PC-3 (cell line): Measurements from ENCODE around the gene DUSP22. TPM values are rescaled to one million over a fixed set of nuclear protein-coding genes. Genes with fewer than 3 reads are reported as not detected.

Experiments used
- ATAC-seq: fragments of 200-7000 bp; cut with Tn5 transposase; 2 replicates; pipeline ENCODE4 v1.9.1; 2020; ENCODE audit warnings: mild to moderate bottlenecking, moderate library complexity
- BruUV-seq: library from RNA; stranded (reverse); fragments of 400-500 nt; replicated peaks from 2 replicates; lab custom pipeline; 2021; lab: Mats Ljungman, UMichigan
- CTCF ChIA-PET: fragments of 300-600 bp; sonication (Branson Sonifier 250); formaldehyde crosslinking; loops from one replicate; lab custom pipeline; 2022; ENCODE audit warnings: antibody characterized with exemption; lab: Charles Lee
- POLR2A ChIA-PET: fragments of 300-600 bp; sonication (Branson Sonifier 250); formaldehyde crosslinking; loops from one replicate; lab custom pipeline; 2022; ENCODE audit warnings: antibody characterized with exemption; ENCODE audit not compliant: unreplicated experiment; lab: Charles Lee
- DNase-seq: peaks from one replicate; pipeline ENCODE4 v3.0.0-alpha.2; 2015
- H2AFZ ChIP-seq: fragments of 300-600 bp; sonication (generic); 2 replicates; pipeline ENCODE4 v1.6.0; 2016; ENCODE audit warnings: antibody characterized with exemption, low read length
- H3F3A ChIP-seq: fragments of 300-600 bp; sonication (generic); one replicate; pipeline ENCODE4 v1.6.0; 2017; ENCODE audit warnings: antibody characterized with exemption, low read length, control low read depth, mild to moderate bottlenecking; ENCODE audit not compliant: unreplicated experiment
- H3K27ac ChIP-seq: fragments of 300-600 bp; sonication (generic); 2 replicates; pipeline ENCODE4 v1.5.1; 2016; ENCODE audit warnings: mild to moderate bottlenecking, low read length
- H3K27me3 ChIP-seq: fragments of 300-600 bp; sonication (generic); 2 replicates; pipeline ENCODE4 v1.6.1; 2016; ENCODE audit warnings: low read length, mixed read lengths
- H3K36me3 ChIP-seq: fragments of 300-600 bp; sonication (generic); 2 replicates; pipeline ENCODE4 v1.6.1; 2016; ENCODE audit warnings: low read depth, mixed run types, low read length, mixed read lengths
- H3K4me1 ChIP-seq: fragments of 300-600 bp; sonication (generic); 2 replicates; pipeline ENCODE4 v1.5.1; 2016; ENCODE audit warnings: low read length; ENCODE audit not compliant: insufficient read depth
- H3K4me2 ChIP-seq: fragments of 300-600 bp; sonication (generic); 2 replicates; pipeline ENCODE4 v1.6.0; 2016; ENCODE audit warnings: low read length
- H3K4me3 ChIP-seq: fragments of 300-600 bp; sonication (generic); 2 replicates; pipeline ENCODE4 v1.5.1; 2016; ENCODE audit warnings: mild to moderate bottlenecking, low read length, mixed read lengths
- H3K79me2 ChIP-seq: fragments of 300-600 bp; sonication (generic); 2 replicates; pipeline ENCODE4 v1.6.1; 2017; ENCODE audit warnings: low read length, mixed read lengths
- H3K9ac ChIP-seq: fragments of 300-600 bp; sonication (generic); 2 replicates; pipeline ENCODE4 v1.6.0; 2016; ENCODE audit warnings: mild to moderate bottlenecking, low read length
- H3K9me2 ChIP-seq: fragments of 300-600 bp; sonication (generic); replicated peaks from 2 replicates; pipeline ENCODE4 v1.6.1; 2016; ENCODE audit warnings: mixed run types, low read length, mixed read lengths
- H3K9me3 ChIP-seq: fragments of 300-600 bp; sonication (generic); 2 replicates; pipeline ENCODE4 v1.6.1; 2016; ENCODE audit warnings: low read length, mixed read lengths
- H4K20me1 ChIP-seq: fragments of 300-600 bp; sonication (generic); 2 replicates; pipeline ENCODE4 v1.6.1; 2016; ENCODE audit warnings: low read length, mixed read lengths
- CTCF ChIP-seq: fragments of 300-600 bp; sonication (generic); conservative IDR thresholded peaks from 2 replicates; pipeline ENCODE4 v1.5.1; 2017; ENCODE audit warnings: antibody characterized with exemption, low read depth, mild to moderate bottlenecking, low read length
- EZH2 ChIP-seq: fragments of 300-600 bp; sonication (generic); IDR thresholded peaks from one replicate; pipeline ENCODE4 v1.6.1; 2017; ENCODE audit warnings: antibody characterized with exemption, mild to moderate bottlenecking, low read length; ENCODE audit not compliant: unreplicated experiment
- EZH2phosphoT487 ChIP-seq: fragments of 300-600 bp; sonication (generic); IDR thresholded peaks from 2 replicates; pipeline ENCODE4 v1.6.1; 2018; ENCODE audit warnings: mild to moderate bottlenecking, antibody characterized with exemption, low read length, borderline replicate concordance
- intact Hi-C: fragments of 100-400 bp; cut with micrococcal nuclease; formaldehyde crosslinking; loops from 2 replicates; pipeline ENCODE4 v1.9.0; 2023
- total RNA-seq: library from RNA; depleted of rRNA; stranded (reverse); fragments of >200 nt; gene quantifications from 2 replicates; pipeline ENCODE4 v1.2.3, GENCODE V29; 2014

The DUSP22 gene
- total RNA-seq, 1 experiment from 2014 or later = 37.8 TPM

GRCh38 chr6:311679-312220 is 19.5 kb downstream of the DUSP22 start:
- no peaks in the 10 kb centered on the region for H3K27me3 ChIP-seq
- intact Hi-C loops = no loop called here
- H4K20me1 ChIP-seq = no peaks in the 10 kb centered on the region
- H3K9me3 ChIP-seq = no peaks in the 10 kb centered on the region
- no peak overlapping the region for H3K4me3 ChIP-seq
- no peak overlapping the region for H3K9ac ChIP-seq
- H3K27ac ChIP-seq = no peak overlapping the region
- H3K36me3 ChIP-seq = no peaks in the 10 kb centered on the region
- H3K79me2 ChIP-seq = no peaks in the 10 kb centered on the region
- no TSS peak for BruUV-seq
- ChIA-PET POLR2A (no interaction called here), CTCF (no interaction called here)
- H3F3A ChIP-seq = no peaks in the 10 kb centered on the region
- ATAC-seq (no peak), DNase-seq (no peak)
- TF ChIP-seq CTCF (no peak), EZH2phosphoT487 (no peak), EZH2 (no peak)
- no peak overlapping the region for H3K4me2 ChIP-seq
- no peaks in the 10 kb centered on the region for H3K9me2 ChIP-seq
- no peak overlapping the region for H2AFZ ChIP-seq
- H3K4me1 ChIP-seq = no peaks in the 10 kb centered on the region

GRCh38 chr6:313087-313486 is 20.8 kb downstream of the DUSP22 start:
- H3K4me2 ChIP-seq = no peak overlapping the region
- H3K27ac ChIP-seq = no peak overlapping the region
- no peak overlapping the region for H3K4me3 ChIP-seq
- no peak for ATAC-seq
- no peak for DNase-seq
- no peaks in the 10 kb centered on the region for H3K4me1 ChIP-seq
- no peaks in the 10 kb centered on the region for H3K79me2 ChIP-seq
- no peaks in the 10 kb centered on the region for H3K36me3 ChIP-seq
- H3K9me3 ChIP-seq = no peaks in the 10 kb centered on the region
- no TSS peak for BruUV-seq
- no peaks in the 10 kb centered on the region for H3F3A ChIP-seq
- H3K9me2 ChIP-seq = no peaks in the 10 kb centered on the region
- TF ChIP-seq EZH2 (no peak), EZH2phosphoT487 (no peak), CTCF (no peak)
- H3K9ac ChIP-seq = no peak overlapping the region
- no peaks in the 10 kb centered on the region for H3K27me3 ChIP-seq
- H4K20me1 ChIP-seq = no peaks in the 10 kb centered on the region
- no peak overlapping the region for H2AFZ ChIP-seq
- intact Hi-C loops = no loop called here
- POLR2A ChIA-PET = no interaction called here
- CTCF ChIA-PET = no interaction called here

- POLR2A ChIA-PET = no interaction called here
These were observed 21.6 kb downstream of the DUSP22 start for GRCh38 chr6:313917-314316.

More at GRCh38 chr6:313917-314316, 21.6 kb downstream of the DUSP22 start:
- Histone ChIP-seq H3K9me2 (no peaks in the 10 kb centered on the region), H4K20me1 (no peaks in the 10 kb centered on the region), H3K4me2 (no peak overlapping the region), H3K27me3 (no peaks in the 10 kb centered on the region), H3K9ac (no peak overlapping the region), H3K9me3 (no peaks in the 10 kb centered on the region), H3K4me1 (no peaks in the 10 kb centered on the region), H3K36me3 (no peaks in the 10 kb centered on the region), H3K4me3 (no peak overlapping the region), H2AFZ (no peak overlapping the region), H3K27ac (no peak overlapping the region), H3F3A (no peaks in the 10 kb centered on the region), H3K79me2 (no peaks in the 10 kb centered on the region)
- BruUV-seq = no TSS peak
- CTCF ChIA-PET = no interaction called here
- ATAC-seq = no peak
- TF ChIP-seq CTCF = no peak
- TF ChIP-seq EZH2 = no peak
- no peak for TF ChIP-seq EZH2phosphoT487
- no peak for DNase-seq
- intact Hi-C loops = no loop called here
